Left renal cortex interstitium (tissue), 4 donors: ENCODE results near the gene CACYBP. TPM values are rescaled to one million over a fixed set of nuclear protein-coding genes. Genes with fewer than 3 reads are reported as not detected.

Experiments used
- DNase-seq, 4 donors: peaks; one replicate each; pipeline ENCODE4 v3.0.0-alpha.2; 2013; ENCODE audit warnings: low read depth in 4 of 4, low spot score in 2 of 4, missing footprints in 1 of 4
- polyA plus RNA-seq, 4 donors: library from polyadenylated mRNA; unstranded; fragments of 120-200 nt; gene quantifications; one replicate each; pipeline ENCODE4 v1.2.1, GENCODE V29; 2013; ENCODE audit not compliant: insufficient read length in 4 of 4

CACYBP gene
- polyA plus RNA-seq, 4 donors = 109 to 130 (median 128) TPM

DNA sequence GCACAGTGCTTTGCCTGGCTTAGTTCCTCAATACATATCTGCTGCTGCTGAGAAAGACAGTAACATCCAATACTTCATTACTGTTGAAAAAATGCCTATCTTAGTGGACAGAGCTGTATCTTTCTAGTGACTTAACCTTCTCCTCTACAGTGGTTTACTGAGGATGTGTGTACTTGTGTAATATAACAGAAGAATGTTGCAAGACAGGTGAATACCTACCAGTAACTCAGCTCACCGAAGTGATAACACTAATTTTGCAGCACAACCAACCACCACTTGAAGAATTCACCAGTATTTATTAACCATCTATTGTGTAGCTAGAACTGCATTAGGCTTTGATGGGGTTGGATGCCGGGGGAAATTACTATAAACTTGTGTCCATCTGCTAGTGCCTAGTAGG, 51.2 kb downstream of the CACYBP start:
- no peak for DNase-seq

DNA sequence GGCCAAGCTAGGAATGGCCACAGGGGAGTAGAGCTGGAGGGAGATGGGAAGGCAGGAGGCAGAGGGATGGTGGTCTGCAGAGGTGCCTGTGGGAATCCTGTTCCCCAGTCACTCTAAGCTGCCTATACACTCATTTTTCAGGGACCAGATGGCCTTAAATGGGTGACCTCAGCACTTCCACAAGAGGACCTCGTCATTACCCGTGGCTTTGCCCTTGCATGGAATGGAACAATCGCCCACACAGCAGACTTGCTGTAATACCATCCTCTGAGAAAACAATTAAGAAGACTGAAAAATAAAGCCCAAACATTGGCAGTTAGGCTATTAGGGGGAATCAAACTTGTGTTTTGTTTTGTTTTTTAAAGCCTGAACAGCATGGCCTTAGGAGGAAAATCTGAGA, 55.0 kb downstream of the CACYBP start:
- DNase-seq = no peak

Other genes starting within 250 kb of the CACYBP start
- 10 to 100 TPM; 48.1 to 52.6 (median 50.2) TPM for gene MRPS14, start 23.5 kb downstream of the CACYBP start, polyA plus RNA-seq
- gene TNN, start 67.9 kb downstream of the CACYBP start, polyA plus RNA-seq = 1 to 10 TPM; 2.4 to 3.0 (median 2.9) TPM
- gene KIAA0040, start 192.8 kb downstream of the CACYBP start, polyA plus RNA-seq = 10 to 100 TPM; 13.0 to 17.8 (median 14.9) TPM